ENCODE data around the gene FBXW11. TPM values are rescaled to one million over a fixed set of nuclear protein-coding genes. Genes with fewer than 3 reads are reported as not detected.

Gene FBXW11
- total and polyA plus RNA-seq, 8 donors: 47.6 to 56.9 (median 54.4) TPM

- TF ChIP-seq CTCF (IDR thresholded peaks at IDR 0.05): no peak
- peaks cover 0 to 19% of the 10 kb centered on the region in 2 donors for H3K4me1 ChIP-seq
- H3K27ac ChIP-seq: no peak overlapping the region
- no peaks in the 10 kb centered on the region for H3K36me3 ChIP-seq
- DNase-seq (no peak), ATAC-seq (no peak)
- H3K4me3 ChIP-seq: no peak overlapping the region
- intact Hi-C loops (cut with DNase I): no loop called here
- no peaks in the 10 kb centered on the region for H3K9me3 ChIP-seq
- no peaks in the 10 kb centered on the region for H3K27me3 ChIP-seq
Measured at GRCh38 chr5:171855265-171855664, 151.2 kb downstream of the FBXW11 start.

- Histone ChIP-seq H3K27ac (peak overlapping the region in 1 of 2 donors; percentile 72), H3K4me1 (peaks cover 0 to 19% of the 10 kb centered on the region in 2 donors), H3K9me3 (no peaks in the 10 kb centered on the region), H3K4me3 (no peak overlapping the region), H3K36me3 (no peaks in the 10 kb centered on the region), H3K27me3 (no peaks in the 10 kb centered on the region)
- DNase-seq (no peak), ATAC-seq (no peak)
- intact Hi-C loops (cut with DNase I): no loop called here
- TF ChIP-seq CTCF (IDR thresholded peaks at IDR 0.05): no peak
Measured at GRCh38 chr5:171852255-171852681, 154.2 kb downstream of the FBXW11 start.

- Histone ChIP-seq H3K9me3 (no peaks in the 10 kb centered on the region), H3K27me3 (no peaks in the 10 kb centered on the region), H3K4me3 (no peak overlapping the region), H3K27ac (no peak overlapping the region), H3K36me3 (no peaks in the 10 kb centered on the region), H3K4me1 (peaks cover 0 to 19% of the 10 kb centered on the region in 2 donors)
- intact Hi-C loops (cut with DNase I): no loop called here
- DNase-seq (no peak), ATAC-seq (no peak)
- TF ChIP-seq CTCF (IDR thresholded peaks at IDR 0.05): no peak
Measured at GRCh38 chr5:171851251-171851650, 155.2 kb downstream of the FBXW11 start.

GRCh38 chr5:171850324-171850947 lies 156.0 kb downstream of the FBXW11 start:
- peaks cover 0 to 12% of the 10 kb centered on the region in 2 donors for H3K4me1 ChIP-seq
- no peaks in the 10 kb centered on the region for H3K36me3 ChIP-seq
- intact Hi-C loops (cut with DNase I): no loop called here
- TF ChIP-seq CTCF (IDR thresholded peaks at IDR 0.05): no peak
- no peak overlapping the region for H3K27ac ChIP-seq
- H3K9me3 ChIP-seq: no peaks in the 10 kb centered on the region
- H3K27me3 ChIP-seq: no peaks in the 10 kb centered on the region
- no peak overlapping the region for H3K4me3 ChIP-seq
- DNase-seq (peak in 1 of 4 donors; percentile 23), ATAC-seq (no peak)

- TF ChIP-seq CTCF (IDR thresholded peaks at IDR 0.05): no peak
- ATAC-seq: no peak
- intact Hi-C loops (cut with DNase I): no loop called here
- Histone ChIP-seq H3K4me3 (no peak overlapping the region), H3K9me3 (no peaks in the 10 kb centered on the region), H3K27ac (no peak overlapping the region), H3K4me1 (peaks cover 0 to 10% of the 10 kb centered on the region in 2 donors), H3K36me3 (no peaks in the 10 kb centered on the region), H3K27me3 (no peaks in the 10 kb centered on the region)
- DNase-seq: no peak
Measured at GRCh38 chr5:171849585-171850323, 156.7 kb downstream of the FBXW11 start.

Data from left lung (tissue), 10 donors.